HepG2 (cell line): ENCODE data around the gene SPATA21. TPM values are rescaled to one million over a fixed set of nuclear protein-coding genes. Genes with fewer than 3 reads are reported as not detected.
A peak's percentile ranks its signal among the peaks of the same experiment; 100 is the strongest.

Experiments
- AGO1 ChIP-seq: fragments of 200-400 bp; formaldehyde crosslinking; IDR thresholded peaks from 2 replicates; pipeline ENCODE4 v1.6.1; 2017; ENCODE audit warnings: mild to moderate bottlenecking, low read depth, low read length, moderate library complexity; ENCODE audit not compliant: poor library complexity, severe bottlenecking
- FOSL1 ChIP-seq: sonication (generic); formaldehyde crosslinking; IDR thresholded peaks from 2 replicates; pipeline ENCODE4 v1.9.0; 2021; ENCODE audit warnings: missing genetic modification reagents, borderline replicate concordance
- HNRNPUL1 ChIP-seq: fragments of 200-400 bp; formaldehyde crosslinking; IDR thresholded peaks from 2 replicates; pipeline ENCODE4 v1.6.1; 2017; ENCODE audit warnings: low read depth, mild to moderate bottlenecking, low read length, moderate library complexity
- HOXD1 ChIP-seq: sonication (generic); formaldehyde crosslinking; IDR thresholded peaks from 2 replicates; pipeline ENCODE4 v1.5.0; 2020; ENCODE audit warnings: missing genetic modification reagents
- JUN ChIP-seq: sonication (generic); formaldehyde crosslinking; IDR thresholded peaks from 2 replicates; pipeline ENCODE4 v1.4.0; 2020; ENCODE audit warnings: mild to moderate bottlenecking, missing genetic modification reagents
- LCORL ChIP-seq, 2 experiments: fragments of 450-650 bp in 1 of 2; sonication (generic) in 1 of 2; formaldehyde crosslinking in 1 of 2; IDR thresholded peaks; 2 replicates each; pipeline versions ENCODE4 v1.5.0 to v1.6.1; 2017 to 2020; ENCODE audit warnings: antibody characterized with exemption in 1 of 2, missing genetic modification reagents in 1 of 2
- NFYB ChIP-seq: sonication (generic); formaldehyde crosslinking; IDR thresholded peaks from 2 replicates; pipeline ENCODE4 v1.4.0; 2020; ENCODE audit warnings: missing genetic modification reagents
- U2AF2 ChIP-seq: fragments of 200-400 bp; formaldehyde crosslinking; IDR thresholded peaks from 2 replicates; pipeline ENCODE4 v1.6.1; 2017; ENCODE audit warnings: low read depth, mild to moderate bottlenecking, low read length
- YY1 ChIP-seq: IDR thresholded peaks from 2 replicates; pipeline ENCODE4 v1.6.1; 2011; ENCODE audit warnings: low read length, low read depth, moderate library complexity, mild to moderate bottlenecking; ENCODE audit not compliant: insufficient read depth, insufficient replicate concordance
- ZFYVE20 ChIP-seq: sonication (generic); formaldehyde crosslinking; IDR thresholded peaks from 2 replicates; pipeline ENCODE4 v1.8.0; 2023; ENCODE audit warnings: low read depth, mild to moderate bottlenecking, moderate library complexity, missing genetic modification reagents, borderline replicate concordance
- ZNF101 ChIP-seq: sonication (generic); formaldehyde crosslinking; IDR thresholded peaks from 2 replicates; pipeline ENCODE4 v1.4.0; 2020; ENCODE audit warnings: mild to moderate bottlenecking, low read depth, missing genetic modification reagents, borderline replicate concordance
- ZNF598 ChIP-seq: sonication (generic); formaldehyde crosslinking; IDR thresholded peaks from 2 replicates; pipeline ENCODE4 v1.5.1; 2020; ENCODE audit warnings: mild to moderate bottlenecking, missing genetic modification reagents, borderline replicate concordance
- ZNF839 ChIP-seq: sonication (generic); formaldehyde crosslinking; IDR thresholded peaks from 2 replicates; pipeline ENCODE4 v1.4.0; 2020; ENCODE audit warnings: missing genetic modification reagents, mild to moderate bottlenecking, borderline replicate concordance
- polyA plus RNA-seq, 8 experiments: library from polyadenylated mRNA; depleted of rRNA in 3 of 8; stranded (reverse) in 7 of 8; unstranded in 1 of 8; fragments of >200 nt; fragmentation: Illumina TruSeq in 4 of 8; extraction: Trizol in 4 of 8; gene quantifications; 2 replicates each; pipeline versions ENCODE4 v1.2.1 to v1.2.3, GENCODE V29; 2011 to 2016; ENCODE audit warnings: low read depth in 4 of 8, missing spikeins in 1 of 8, mixed read lengths in 1 of 8; ENCODE audit not compliant: insufficient read depth in 1 of 8
- total RNA-seq, 5 experiments: library from RNA; depleted of rRNA; stranded (reverse); fragments of >200 nt; fragmentation: Illumina TruSeq; extraction: Trizol; gene quantifications; 2 replicates each; pipeline ENCODE4 v1.2.3, GENCODE V29; 2016; ENCODE audit warnings: low read depth in 1 of 5
- TF ChIP-seq, protein P1 (sequence below): sonication (generic); formaldehyde crosslinking; IDR thresholded peaks from 2 replicates; pipeline ENCODE4 v1.4.0; 2020; ENCODE audit warnings: mild to moderate bottlenecking, missing genetic modification reagents
- TF ChIP-seq, protein P2 (sequence below), 2 experiments: sonication (generic) in 1 of 2; formaldehyde crosslinking in 1 of 2; IDR thresholded peaks; 2 replicates each; pipeline versions ENCODE4 v1.5.1 to v1.6.1; 2011 to 2020; ENCODE audit warnings: borderline replicate concordance in 1 of 2, low read depth in 1 of 2, low read length in 1 of 2, mild to moderate bottlenecking in 1 of 2, missing genetic modification reagents in 1 of 2, moderate library complexity in 1 of 2
- TF ChIP-seq, protein P3 (sequence below): sonication (generic); formaldehyde crosslinking; IDR thresholded peaks from one replicate; pipeline ENCODE4 v1.5.1; 2020; ENCODE audit warnings: mild to moderate bottlenecking, missing genetic modification reagents; ENCODE audit errors: not compliant biosample characterization

Gene SPATA21
- total and polyA plus RNA-seq, 2 of the 13 experiments (the other 11 are each of a cell fraction or from before 2014, with no cell fraction given): 0.80 to 1.4 TPM

DNA sequence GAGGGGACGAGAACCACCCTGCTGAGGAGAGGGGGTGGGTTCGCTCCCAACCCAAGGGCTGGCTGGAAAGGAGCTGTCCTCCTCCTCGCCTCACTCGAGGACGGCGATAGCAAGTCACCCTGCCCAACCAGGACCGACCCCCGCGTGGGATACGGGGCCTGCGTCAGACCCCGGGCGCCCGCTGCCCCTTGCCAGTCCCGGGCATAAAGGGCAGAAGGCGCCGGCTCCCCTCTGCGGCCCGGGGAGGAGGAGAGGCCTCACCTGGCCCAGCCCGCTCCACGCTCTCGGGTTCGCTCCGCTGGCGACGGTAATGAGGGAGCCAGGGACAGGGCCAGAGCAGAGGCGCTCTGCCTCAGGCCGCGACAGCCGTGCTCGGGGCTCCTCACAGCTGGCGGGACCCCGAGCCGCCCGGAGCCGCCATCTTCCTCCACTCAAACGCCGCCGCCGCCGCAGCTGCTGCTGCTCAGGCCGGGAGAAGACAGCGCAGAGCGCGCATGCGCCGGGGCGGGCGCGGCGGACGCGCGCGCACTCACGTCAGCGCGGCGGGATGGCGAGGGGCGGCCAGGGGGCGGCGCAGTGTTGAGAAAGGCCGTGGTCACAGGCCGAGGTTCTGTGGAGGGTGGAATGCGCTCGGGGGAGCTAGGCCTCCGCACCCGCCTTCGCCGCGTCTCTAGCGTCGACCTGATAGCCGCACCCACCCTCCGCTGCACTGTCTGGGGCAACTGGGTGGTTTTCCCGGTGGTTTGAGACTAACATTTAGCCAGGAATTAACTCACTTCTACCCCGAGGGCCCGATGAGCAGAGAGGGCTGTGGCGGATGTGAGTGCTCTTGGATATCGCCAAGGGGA, 85.0 kb downstream of the SPATA21 start, which contains the start of gene FBXO42 (continued):
- TF ChIP-seq JUN (CRISPR knock-in tag) (no peak), HOXD1 (CRISPR knock-in tag) (peak; percentile 75; the same call in 1 of the 2 replicates), ZNF598 (no peak), ZNF101 (CRISPR knock-in tag) (no peak; the same call in 1 of the 2 replicates), NFYB (peak; percentile 13; the same call in 1 of the 2 replicates), ZFYVE20 (CRISPR knock-in tag) (no peak), U2AF2 (no peak), AGO1 (peak; percentile 61), YY1 (peak; percentile 93), ZNF839 (CRISPR knock-in tag) (no peak), FOSL1 (CRISPR knock-in tag) (no peak), LCORL (IDR thresholded peaks at IDR 0.05) (no peak), LCORL (CRISPR knock-in tag; IDR thresholded peaks at IDR 0.05) (no peak; the same call in 1 of the 2 replicates), HNRNPUL1 (no peak)
- TF ChIP-seq, protein P1, sequence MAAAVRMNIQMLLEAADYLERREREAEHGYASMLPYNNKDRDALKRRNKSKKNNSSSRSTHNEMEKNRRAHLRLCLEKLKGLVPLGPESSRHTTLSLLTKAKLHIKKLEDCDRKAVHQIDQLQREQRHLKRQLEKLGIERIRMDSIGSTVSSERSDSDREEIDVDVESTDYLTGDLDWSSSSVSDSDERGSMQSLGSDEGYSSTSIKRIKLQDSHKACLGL: no peak; the same call in none of the 2 replicates
- TF ChIP-seq, protein P2, sequence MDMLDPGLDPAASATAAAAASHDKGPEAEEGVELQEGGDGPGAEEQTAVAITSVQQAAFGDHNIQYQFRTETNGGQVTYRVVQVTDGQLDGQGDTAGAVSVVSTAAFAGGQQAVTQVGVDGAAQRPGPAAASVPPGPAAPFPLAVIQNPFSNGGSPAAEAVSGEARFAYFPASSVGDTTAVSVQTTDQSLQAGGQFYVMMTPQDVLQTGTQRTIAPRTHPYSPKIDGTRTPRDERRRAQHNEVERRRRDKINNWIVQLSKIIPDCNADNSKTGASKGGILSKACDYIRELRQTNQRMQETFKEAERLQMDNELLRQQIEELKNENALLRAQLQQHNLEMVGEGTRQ (IDR thresholded peaks at IDR 0.05; ENCODE audit: low read depth, low read length): no peak
- TF ChIP-seq, protein P2 (CRISPR knock-in tag; IDR thresholded peaks at IDR 0.05; ENCODE audit: borderline replicate concordance): no peak; the same call in 1 of the 2 replicates
- TF ChIP-seq, protein P3, sequence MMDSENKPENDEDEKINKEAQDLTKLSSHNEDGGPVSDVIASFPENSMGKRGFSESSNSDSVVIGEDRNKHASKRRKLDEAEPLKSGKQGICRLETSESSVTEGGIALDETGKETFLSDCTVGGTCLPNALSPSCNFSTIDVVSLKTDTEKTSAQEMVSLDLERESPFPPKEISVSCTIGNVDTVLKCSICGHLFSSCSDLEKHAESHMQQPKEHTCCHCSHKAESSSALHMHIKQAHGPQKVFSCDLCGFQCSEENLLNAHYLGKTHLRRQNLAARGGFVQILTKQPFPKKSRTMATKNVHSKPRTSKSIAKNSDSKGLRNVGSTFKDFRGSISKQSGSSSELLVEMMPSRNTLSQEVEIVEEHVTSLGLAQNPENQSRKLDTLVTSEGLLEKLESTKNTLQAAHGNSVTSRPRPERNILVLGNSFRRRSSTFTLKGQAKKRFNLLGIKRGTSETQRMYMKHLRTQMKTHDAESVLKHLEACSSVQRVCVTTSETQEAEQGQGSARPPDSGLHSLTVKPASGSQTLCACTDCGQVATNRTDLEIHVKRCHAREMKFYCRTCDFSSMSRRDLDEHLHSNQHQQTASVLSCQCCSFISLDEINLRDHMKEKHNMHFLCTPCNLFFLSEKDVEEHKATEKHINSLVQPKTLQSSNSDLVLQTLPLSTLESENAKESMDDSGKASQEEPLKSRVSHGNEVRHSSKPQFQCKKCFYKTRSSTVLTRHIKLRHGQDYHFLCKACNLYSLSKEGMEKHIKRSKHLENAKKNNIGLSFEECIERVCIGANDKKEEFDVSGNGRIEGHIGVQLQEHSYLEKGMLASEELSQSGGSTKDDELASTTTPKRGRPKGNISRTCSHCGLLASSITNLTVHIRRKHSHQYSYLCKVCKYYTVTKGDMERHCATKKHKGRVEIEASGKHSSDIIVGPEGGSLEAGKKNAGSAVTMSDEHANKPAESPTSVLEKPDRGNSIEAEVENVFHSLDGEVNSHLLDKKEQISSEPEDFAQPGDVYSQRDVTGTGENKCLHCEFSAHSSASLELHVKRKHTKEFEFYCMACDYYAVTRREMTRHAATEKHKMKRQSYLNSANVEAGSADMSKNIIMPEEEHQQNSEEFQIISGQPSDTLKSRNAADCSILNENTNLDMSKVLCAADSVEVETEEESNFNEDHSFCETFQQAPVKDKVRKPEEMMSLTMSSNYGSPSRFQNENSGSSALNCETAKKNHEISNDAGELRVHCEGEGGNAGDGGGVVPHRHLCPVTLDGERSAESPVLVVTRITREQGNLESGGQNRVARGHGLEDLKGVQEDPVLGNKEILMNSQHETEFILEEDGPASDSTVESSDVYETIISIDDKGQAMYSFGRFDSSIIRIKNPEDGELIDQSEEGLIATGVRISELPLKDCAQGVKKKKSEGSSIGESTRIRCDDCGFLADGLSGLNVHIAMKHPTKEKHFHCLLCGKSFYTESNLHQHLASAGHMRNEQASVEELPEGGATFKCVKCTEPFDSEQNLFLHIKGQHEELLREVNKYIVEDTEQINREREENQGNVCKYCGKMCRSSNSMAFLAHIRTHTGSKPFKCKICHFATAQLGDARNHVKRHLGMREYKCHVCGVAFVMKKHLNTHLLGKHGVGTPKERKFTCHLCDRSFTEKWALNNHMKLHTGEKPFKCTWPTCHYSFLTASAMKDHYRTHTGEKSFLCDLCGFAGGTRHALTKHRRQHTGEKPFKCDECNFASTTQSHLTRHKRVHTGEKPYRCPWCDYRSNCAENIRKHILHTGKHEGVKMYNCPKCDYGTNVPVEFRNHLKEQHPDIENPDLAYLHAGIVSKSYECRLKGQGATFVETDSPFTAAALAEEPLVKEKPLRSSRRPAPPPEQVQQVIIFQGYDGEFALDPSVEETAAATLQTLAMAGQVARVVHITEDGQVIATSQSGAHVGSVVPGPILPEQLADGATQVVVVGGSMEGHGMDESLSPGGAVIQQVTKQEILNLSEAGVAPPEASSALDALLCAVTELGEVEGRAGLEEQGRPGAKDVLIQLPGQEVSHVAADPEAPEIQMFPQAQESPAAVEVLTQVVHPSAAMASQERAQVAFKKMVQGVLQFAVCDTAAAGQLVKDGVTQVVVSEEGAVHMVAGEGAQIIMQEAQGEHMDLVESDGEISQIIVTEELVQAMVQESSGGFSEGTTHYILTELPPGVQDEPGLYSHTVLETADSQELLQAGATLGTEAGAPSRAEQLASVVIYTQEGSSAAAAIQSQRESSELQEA (CRISPR knock-in tag): no peak
